ENCODE data around the gene AKT2.

AKT2 gene

DNA sequence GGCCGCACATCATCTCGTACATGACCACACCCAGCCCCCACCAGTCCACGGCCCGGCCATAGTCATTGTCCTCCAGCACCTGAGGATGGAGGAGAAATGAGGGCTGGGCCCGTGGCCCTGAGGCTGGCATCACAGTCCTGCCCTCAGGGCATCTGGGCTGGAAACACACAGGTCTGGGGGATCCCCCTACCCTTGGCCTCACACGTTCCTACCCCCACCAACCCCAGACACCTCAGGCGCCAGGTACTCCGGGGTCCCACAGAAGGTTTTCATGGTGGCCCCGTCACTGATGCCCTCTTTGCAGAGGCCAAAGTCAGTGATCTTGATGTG lies 49.2 kb downstream of the AKT2 start:
- H4K20me1 ChIP-seq (ENCODE audit: insufficient read depth, low read length), result no peaks in the 10 kb centered on the region
- H3K9ac ChIP-seq (ENCODE audit: low read length), result no peak overlapping the region
- no peak overlapping the region for H3K4me2 ChIP-seq (ENCODE audit: low read depth, low read length)
- H2AFZ ChIP-seq (ENCODE audit: low read length), result no peak overlapping the region
- H3F3A ChIP-seq (ENCODE audit: insufficient read depth, low read length), result no peaks in the 10 kb centered on the region
- no peaks in the 10 kb centered on the region for H3K36me3 ChIP-seq (replicated peaks; ENCODE audit: insufficient read depth, low read length)
- no peaks in the 10 kb centered on the region for H3K27me3 ChIP-seq (replicated peaks; ENCODE audit: insufficient read depth, low read length)
- H3K9me2 ChIP-seq (replicated peaks; ENCODE audit: insufficient read depth, low read length), result no peaks in the 10 kb centered on the region
- H3K4me1 ChIP-seq (ENCODE audit: low read length), result no peaks in the 10 kb centered on the region
- no peak overlapping the region for H3K27ac ChIP-seq (ENCODE audit: low read length)
- H3K79me2 ChIP-seq (ENCODE audit: low read length), result no peaks in the 10 kb centered on the region
- TF ChIP-seq CTCF (IDR thresholded peaks at IDR 0.05; ENCODE audit: low read length) (no peak), EZH2 (optimal IDR thresholded peaks at IDR 0.05; ENCODE audit: low read depth, low read length) (no peak), EZH2phosphoT487 (IDR thresholded peaks at IDR 0.05; ENCODE audit: low read length) (no peak)
- H3K9me3 ChIP-seq (replicated peaks; ENCODE audit: insufficient read depth, low read length), result no peaks in the 10 kb centered on the region
- DNase-seq, result no peak
- no peak overlapping the region for H3K4me3 ChIP-seq (ENCODE audit: low read length)

- Histone ChIP-seq H3K9me2 (replicated peaks; ENCODE audit: insufficient read depth, low read length) (no peaks in the 10 kb centered on the region), H2AFZ (ENCODE audit: low read length) (no peak overlapping the region), H3K27ac (ENCODE audit: low read length) (no peak overlapping the region), H4K20me1 (ENCODE audit: insufficient read depth, low read length) (no peaks in the 10 kb centered on the region), H3K36me3 (replicated peaks; ENCODE audit: insufficient read depth, low read length) (no peaks in the 10 kb centered on the region), H3K4me3 (ENCODE audit: low read length) (no peak overlapping the region), H3K79me2 (ENCODE audit: low read length) (no peaks in the 10 kb centered on the region), H3K4me1 (ENCODE audit: low read length) (no peaks in the 10 kb centered on the region), H3K4me2 (ENCODE audit: low read depth, low read length) (no peak overlapping the region), H3K9me3 (replicated peaks; ENCODE audit: insufficient read depth, low read length) (no peaks in the 10 kb centered on the region), H3K27me3 (replicated peaks; ENCODE audit: insufficient read depth, low read length) (no peaks in the 10 kb centered on the region), H3F3A (ENCODE audit: insufficient read depth, low read length) (no peaks in the 10 kb centered on the region), H3K9ac (ENCODE audit: low read length) (no peak overlapping the region)
- TF ChIP-seq CTCF (IDR thresholded peaks at IDR 0.05; ENCODE audit: low read length) (0 out of 2 replicates have a peak, but pooled peaks have one; percentile 15), EZH2 (optimal IDR thresholded peaks at IDR 0.05; ENCODE audit: low read depth, low read length) (no peak), EZH2phosphoT487 (IDR thresholded peaks at IDR 0.05; ENCODE audit: low read length) (no peak)
- DNase-seq, result no peak
These were observed 49.7 kb downstream of the AKT2 start for GRCh38 chr19:40235238-40236025.

GRCh38 chr19:40234429-40235237 lies 50.5 kb downstream of the AKT2 start:
- Histone ChIP-seq H3K4me1 (ENCODE audit: low read length) (no peaks in the 10 kb centered on the region), H3K27me3 (replicated peaks; ENCODE audit: insufficient read depth, low read length) (no peaks in the 10 kb centered on the region), H3K9me2 (replicated peaks; ENCODE audit: insufficient read depth, low read length) (no peaks in the 10 kb centered on the region), H3K9ac (ENCODE audit: low read length) (no peak overlapping the region), H4K20me1 (ENCODE audit: insufficient read depth, low read length) (no peaks in the 10 kb centered on the region), H3F3A (ENCODE audit: insufficient read depth, low read length) (no peaks in the 10 kb centered on the region), H3K27ac (ENCODE audit: low read length) (no peak overlapping the region), H3K79me2 (ENCODE audit: low read length) (no peaks in the 10 kb centered on the region), H3K36me3 (replicated peaks; ENCODE audit: insufficient read depth, low read length) (no peaks in the 10 kb centered on the region), H2AFZ (ENCODE audit: low read length) (no peak overlapping the region), H3K4me2 (ENCODE audit: low read depth, low read length) (no peak overlapping the region), H3K9me3 (replicated peaks; ENCODE audit: insufficient read depth, low read length) (no peaks in the 10 kb centered on the region), H3K4me3 (ENCODE audit: low read length) (no peak overlapping the region)
- TF ChIP-seq EZH2phosphoT487 (IDR thresholded peaks at IDR 0.05; ENCODE audit: low read length) (no peak), EZH2 (optimal IDR thresholded peaks at IDR 0.05; ENCODE audit: low read depth, low read length) (no peak), CTCF (IDR thresholded peaks at IDR 0.05; ENCODE audit: low read length) (no peak)
- no peak for DNase-seq

Data from MM.1S (cell line).